H1 (cell line): ENCODE measurements around the gene SHISA9. TPM values are rescaled to one million over a fixed set of nuclear protein-coding genes. Genes with fewer than 3 reads are reported as not detected.

Experiments used
- CTCF ChIA-PET: fragments of 300-600 bp; sonication (Branson Sonifier 250); formaldehyde crosslinking; loops from one replicate; lab custom pipeline; 2021; ENCODE audit not compliant: partially characterized antibody; lab: Charles Lee
- POLR2A ChIA-PET: fragments of 300-600 bp; sonication (Branson Sonifier 250); formaldehyde crosslinking; loops from one replicate; lab custom pipeline; 2021; ENCODE audit warnings: inconsistent platforms; ENCODE audit not compliant: partially characterized antibody; lab: Charles Lee
- DNase-seq, 2 experiments: peaks; one replicate each; pipeline versions ENCODE4 v3.0.0 to v3.0.0-alpha.2; 2010 to 2022; ENCODE audit warnings: low spot score in 2 of 2, low read depth in 1 of 2, mixed read lengths in 1 of 2
- FAIRE-seq: peaks from 2 replicates; lab custom pipeline; 2011; peaks lifted over from hg19 to GRCh38; lab: Jason Lieb, UNC
- H2AFZ ChIP-seq: 2 replicates; pipeline ENCODE4 v1.8.1; 2012; ENCODE audit warnings: low read length, inconsistent platforms
- H2AK5ac ChIP-seq: 2 replicates; pipeline ENCODE4 v1.6.1; 2013; ENCODE audit warnings: low read depth, low read length
- H2BK120ac ChIP-seq: replicated peaks from 2 replicates; pipeline ENCODE3; 2013; ENCODE audit warnings: low read depth, low read length, inconsistent platforms
- H2BK12ac ChIP-seq: 2 replicates; pipeline ENCODE4 v1.6.1; 2013; ENCODE audit warnings: low read depth, low read length
- H2BK15ac ChIP-seq: 2 replicates; pipeline ENCODE4 v1.6.1; 2013; ENCODE audit warnings: low read length
- H2BK20ac ChIP-seq: 2 replicates; pipeline ENCODE4 v1.6.1; 2013; ENCODE audit warnings: low read length
- H2BK5ac ChIP-seq: 2 replicates; pipeline ENCODE4 v1.6.1; 2013; ENCODE audit warnings: low read depth, low read length
- H3K14ac ChIP-seq: 2 replicates; pipeline ENCODE4 v1.6.1; 2013; ENCODE audit warnings: inconsistent platforms; ENCODE audit not compliant: insufficient read length
- H3K18ac ChIP-seq: 2 replicates; pipeline ENCODE4 v1.6.1; 2013; ENCODE audit warnings: low read length; ENCODE audit errors: extremely low read depth
- H3K23ac ChIP-seq: 2 replicates; pipeline ENCODE4 v1.6.1; 2013; ENCODE audit warnings: inconsistent platforms; ENCODE audit not compliant: insufficient read length
- H3K23me2 ChIP-seq: 2 replicates; pipeline ENCODE4 v1.6.1; 2013; ENCODE audit warnings: low read depth, low read length
- H3K27ac ChIP-seq: 2 replicates; pipeline ENCODE4 v1.6.1; 2011; ENCODE audit warnings: low read depth, low read length, inconsistent platforms
- H3K27me3 ChIP-seq, 4 experiments: replicated peaks in 1 of 4; 1 replicate in 1 of 4; 2 replicates in 3 of 4; pipeline versions ENCODE4 v1.6.1 to v1.8.1; 2011 to 2013; ENCODE audit warnings: low read length in 3 of 4, mild to moderate bottlenecking in 3 of 4, inconsistent platforms in 2 of 4, mixed read lengths in 2 of 4, moderate library complexity in 1 of 4; ENCODE audit not compliant: control insufficient read depth in 3 of 4, insufficient read depth in 3 of 4; ENCODE audit errors: extremely low read depth in 1 of 4
- H3K36me3 ChIP-seq, 4 experiments: 2 replicates each; pipeline versions ENCODE4 v1.6.1 to v1.8.1; 2011 to 2013; ENCODE audit warnings: mild to moderate bottlenecking in 4 of 4, low read length in 3 of 4, moderate library complexity in 2 of 4, control low read depth in 1 of 4, inconsistent platforms in 1 of 4; ENCODE audit not compliant: insufficient read depth in 4 of 4, control insufficient read depth in 2 of 4
- H3K4ac ChIP-seq: replicated peaks from 2 replicates; pipeline ENCODE3; 2013; ENCODE audit warnings: low read length, low read depth, mixed read lengths, inconsistent platforms; ENCODE audit not compliant: insufficient read length
- H3K4me1 ChIP-seq, 4 experiments: replicated peaks in 1 of 4; 1 replicate in 1 of 4; 2 replicates in 3 of 4; pipeline versions ENCODE4 v1.6.1 to v1.8.1; 2011 to 2013; ENCODE audit warnings: low read length in 3 of 4, inconsistent platforms in 2 of 4, mixed read lengths in 1 of 4; ENCODE audit not compliant: insufficient read depth in 4 of 4, control insufficient read depth in 3 of 4
- H3K4me2 ChIP-seq, 2 experiments: 2 replicates each; pipeline versions ENCODE4 v1.6.1 to v1.8.1; 2011 to 2013; ENCODE audit warnings: low read depth in 2 of 2, low read length in 2 of 2, control low read depth in 1 of 2, inconsistent platforms in 1 of 2, mild to moderate bottlenecking in 1 of 2; ENCODE audit not compliant: insufficient read depth in 1 of 2
- H3K4me3 ChIP-seq, 4 experiments: fragments of 200-600, 300-600 bp in 1 of 4; sonication (generic), shearing (Covaris generic), sonication (Bioruptor Twin) in 1 of 4; 2 replicates each; pipeline versions ENCODE4 v1.5.1 to v1.8.1; 2011 to 2016; ENCODE audit warnings: low read length in 4 of 4, low read depth in 3 of 4, control low read depth in 2 of 4, inconsistent platforms in 2 of 4, mild to moderate bottlenecking in 2 of 4, mixed read lengths in 1 of 4, moderate library complexity in 1 of 4; ENCODE audit not compliant: insufficient read depth in 2 of 4; ENCODE audit errors: extremely low read depth in 1 of 4
- H3K56ac ChIP-seq: replicated peaks from 2 replicates; pipeline ENCODE3; 2013; ENCODE audit warnings: low read depth, mild to moderate bottlenecking, mixed read lengths, low read length, inconsistent platforms; ENCODE audit not compliant: insufficient read length
- H3K79me1 ChIP-seq: 2 replicates; pipeline ENCODE4 v1.6.1; 2013; ENCODE audit warnings: low read depth, low read length, control low read depth
- H3K79me2 ChIP-seq, 2 experiments: 2 replicates each; pipeline versions ENCODE4 v1.6.1 to v1.8.1; 2012 to 2013; ENCODE audit warnings: low read length in 2 of 2, mild to moderate bottlenecking in 2 of 2, inconsistent platforms in 1 of 2; ENCODE audit not compliant: insufficient read depth in 2 of 2, control insufficient read depth in 1 of 2
- H3K9ac ChIP-seq, 4 experiments: replicated peaks in 1 of 4; 1 replicate in 1 of 4; 2 replicates in 3 of 4; pipeline versions ENCODE4 v1.6.1 to v1.8.1; 2011 to 2013; ENCODE audit warnings: low read depth in 3 of 4, low read length in 3 of 4, control low read depth in 2 of 4, mild to moderate bottlenecking in 2 of 4, moderate library complexity in 2 of 4, inconsistent platforms in 1 of 4; ENCODE audit errors: extremely low read depth in 1 of 4
- H3K9me3 ChIP-seq, 2 experiments: 2 replicates each; pipeline versions ENCODE4 v1.6.1 to v1.8.1; 2012 to 2013; ENCODE audit warnings: mild to moderate bottlenecking in 2 of 2, moderate library complexity in 2 of 2, control low read depth in 1 of 2, inconsistent platforms in 1 of 2, low read depth in 1 of 2, low read length in 1 of 2, mixed read lengths in 1 of 2; ENCODE audit not compliant: insufficient read depth in 2 of 2
- H4K20me1 ChIP-seq, 2 experiments: replicated peaks in 1 of 2; 2 replicates each; pipeline versions ENCODE3 to v1.8.1; 2011 to 2013; ENCODE audit warnings: inconsistent platforms in 2 of 2, low read length in 2 of 2, mild to moderate bottlenecking in 1 of 2; ENCODE audit not compliant: insufficient read depth in 2 of 2, control insufficient read depth in 1 of 2
- H4K5ac ChIP-seq: 2 replicates; pipeline ENCODE4 v1.6.1; 2013; ENCODE audit warnings: low read length, low read depth, mixed read lengths, inconsistent platforms; ENCODE audit not compliant: insufficient read length
- H4K8ac ChIP-seq: 2 replicates; pipeline ENCODE4 v1.8.0; 2013; ENCODE audit warnings: mild to moderate bottlenecking, moderate library complexity, low read length, inconsistent platforms; ENCODE audit not compliant: insufficient read depth; ENCODE audit errors: extremely low read depth
- H4K91ac ChIP-seq: replicated peaks from 2 replicates; pipeline ENCODE3; 2013; ENCODE audit warnings: low read length, mixed read lengths, inconsistent platforms; ENCODE audit not compliant: insufficient read length
- ASH2L ChIP-seq: fragments of 200-600, 300-600 bp; sonication (generic); IDR thresholded peaks from one replicate; pipeline ENCODE4 v1.7.1; 2017; ENCODE audit warnings: low read length
- BCL11A ChIP-seq, 2 experiments: IDR thresholded peaks; one replicate each; pipeline ENCODE4 v1.6.1; 2011; ENCODE audit warnings: low read depth in 2 of 2, low read length in 2 of 2, mild to moderate bottlenecking in 2 of 2
- BRCA1 ChIP-seq: IDR thresholded peaks from 2 replicates; pipeline ENCODE4 v1.6.1; 2012; ENCODE audit warnings: low read depth, low read length, improper control_type of control experiment
- CHD1 ChIP-seq: IDR thresholded peaks from 2 replicates; pipeline ENCODE4 v1.6.1; 2012; ENCODE audit warnings: low read depth, low read length, improper control_type of control experiment
- CREB1 ChIP-seq: IDR thresholded peaks from 2 replicates; pipeline ENCODE4 v1.6.1; 2012; ENCODE audit warnings: inconsistent platforms
- GABPA ChIP-seq: IDR thresholded peaks from 2 replicates; pipeline ENCODE4 v1.6.1; 2011; ENCODE audit warnings: mild to moderate bottlenecking, low read length, moderate library complexity, borderline replicate concordance; ENCODE audit not compliant: insufficient read depth
- KDM5A ChIP-seq: fragments of 200-600 bp; IDR thresholded peaks from 2 replicates; pipeline ENCODE4 v1.7.1; 2012; ENCODE audit warnings: mild to moderate bottlenecking, low read length, inconsistent platforms, mixed read lengths
- POU5F1 ChIP-seq: IDR thresholded peaks from 2 replicates; pipeline ENCODE4 v1.6.1; 2011; ENCODE audit warnings: low read depth, mild to moderate bottlenecking, low read length, moderate library complexity
- SP4 ChIP-seq: IDR thresholded peaks from 2 replicates; pipeline ENCODE4 v1.6.1; 2012; ENCODE audit warnings: low read length, inconsistent platforms
- SRF ChIP-seq: IDR thresholded peaks from 2 replicates; pipeline ENCODE4 v1.6.1; 2011; ENCODE audit warnings: mild to moderate bottlenecking, low read depth, low read length, moderate library complexity
- SUZ12 ChIP-seq: fragments of 200-600 bp; sonication (generic); IDR thresholded peaks from 2 replicates; pipeline ENCODE4 v1.6.1; 2012; ENCODE audit warnings: mild to moderate bottlenecking, inconsistent platforms, low read length, moderate library complexity, mixed read lengths
- TCF12 ChIP-seq: IDR thresholded peaks from 2 replicates; pipeline ENCODE4 v1.6.1; 2011; ENCODE audit warnings: low read depth, mild to moderate bottlenecking, low read length
- polyA plus RNA-seq, 7 experiments: library from polyadenylated mRNA; depleted of rRNA in 3 of 7; stranded (reverse) in 5 of 7; unstranded in 2 of 7; fragments of >200 nt in 5 of 7; fragments of 200-250 nt in 2 of 7; gene quantifications; 1 replicate in 5 of 7; 2 replicates in 1 of 7; 4 replicates in 1 of 7; pipeline versions ENCODE4 v1.2.1 to v1.2.3, GENCODE V29; 2011 to 2013; ENCODE audit warnings: missing spikeins in 2 of 7, mixed read lengths in 2 of 7
- total RNA-seq: library from RNA; stranded (reverse); fragmentation: NEBNext Ultra II Directional; extraction: Animal tissue kit (Norgen Biotek cat#: 25700); gene quantifications from 2 replicates; pipeline ENCODE4 v1.2.1, GENCODE V29; 2021

SHISA9 gene
- total and polyA plus RNA-seq, 2 of the 8 experiments (the other 6 are each of a cell fraction or from before 2014, with no cell fraction given): 25.6 to 39.8 TPM

- no peak overlapping the region for H2BK5ac ChIP-seq
- no peak for FAIRE-seq
- no peak overlapping the region for H3K9ac ChIP-seq
- no peak overlapping the region for H2AK5ac ChIP-seq
- H3K79me2 ChIP-seq: no peaks in the 10 kb centered on the region
- no peaks in the 10 kb centered on the region for H3K9me3 ChIP-seq
- H3K23me2 ChIP-seq: no peaks in the 10 kb centered on the region
- no peaks in the 10 kb centered on the region for H3K36me3 ChIP-seq
- H2BK120ac ChIP-seq: no peak overlapping the region
- no peak overlapping the region for H2BK15ac ChIP-seq
- H2AFZ ChIP-seq: no peak overlapping the region
- H3K56ac ChIP-seq: no peak overlapping the region
- no peak overlapping the region for H3K23ac ChIP-seq
- peaks cover 0 to 4% (median 3%) of the 10 kb centered on the region in 4 experiments; a peak in 4 of 7 replicates for H3K4me1 ChIP-seq
- CTCF ChIA-PET: no interaction called here
- no peak overlapping the region for H3K4me2 ChIP-seq
- H4K8ac ChIP-seq: no peak overlapping the region
- DNase-seq: no peak
- no peaks in the 10 kb centered on the region for H3K27me3 ChIP-seq
- no peak overlapping the region for H4K5ac ChIP-seq
- H3K4ac ChIP-seq: no peak overlapping the region
- H3K27ac ChIP-seq: no peak overlapping the region
- H3K18ac ChIP-seq: no peak overlapping the region
- no peak overlapping the region for H4K91ac ChIP-seq
- H4K20me1 ChIP-seq: no peaks in the 10 kb centered on the region
- no peak overlapping the region for H3K4me3 ChIP-seq
- no peak overlapping the region for H2BK12ac ChIP-seq
- H3K14ac ChIP-seq: no peak overlapping the region
- POLR2A ChIA-PET: interaction anchor here (1.1 kb wide), 1 partner anchor 99 kb away, joined by 3 read pairs; no protein-coding TSS in a partner anchor
- H3K79me1 ChIP-seq: no peaks in the 10 kb centered on the region
- H2BK20ac ChIP-seq: no peak overlapping the region
- TF ChIP-seq CREB1 (no peak), SP4 (no peak), POU5F1 (no peak), BRCA1 (no peak), BCL11A (IDR thresholded peaks at IDR 0.05; ENCODE audit: low read depth in 2 of 2, low read length in 2 of 2) (no peak), ASH2L (no peak), GABPA (no peak), TCF12 (no peak), CHD1 (no peak), KDM5A (no peak), SRF (no peak), SUZ12 (no peak)
Measured at GRCh38 chr16:13289515-13289914, 388.1 kb downstream of the SHISA9 start.
